Measurements from ENCODE around the gene LST1.

DNA sequence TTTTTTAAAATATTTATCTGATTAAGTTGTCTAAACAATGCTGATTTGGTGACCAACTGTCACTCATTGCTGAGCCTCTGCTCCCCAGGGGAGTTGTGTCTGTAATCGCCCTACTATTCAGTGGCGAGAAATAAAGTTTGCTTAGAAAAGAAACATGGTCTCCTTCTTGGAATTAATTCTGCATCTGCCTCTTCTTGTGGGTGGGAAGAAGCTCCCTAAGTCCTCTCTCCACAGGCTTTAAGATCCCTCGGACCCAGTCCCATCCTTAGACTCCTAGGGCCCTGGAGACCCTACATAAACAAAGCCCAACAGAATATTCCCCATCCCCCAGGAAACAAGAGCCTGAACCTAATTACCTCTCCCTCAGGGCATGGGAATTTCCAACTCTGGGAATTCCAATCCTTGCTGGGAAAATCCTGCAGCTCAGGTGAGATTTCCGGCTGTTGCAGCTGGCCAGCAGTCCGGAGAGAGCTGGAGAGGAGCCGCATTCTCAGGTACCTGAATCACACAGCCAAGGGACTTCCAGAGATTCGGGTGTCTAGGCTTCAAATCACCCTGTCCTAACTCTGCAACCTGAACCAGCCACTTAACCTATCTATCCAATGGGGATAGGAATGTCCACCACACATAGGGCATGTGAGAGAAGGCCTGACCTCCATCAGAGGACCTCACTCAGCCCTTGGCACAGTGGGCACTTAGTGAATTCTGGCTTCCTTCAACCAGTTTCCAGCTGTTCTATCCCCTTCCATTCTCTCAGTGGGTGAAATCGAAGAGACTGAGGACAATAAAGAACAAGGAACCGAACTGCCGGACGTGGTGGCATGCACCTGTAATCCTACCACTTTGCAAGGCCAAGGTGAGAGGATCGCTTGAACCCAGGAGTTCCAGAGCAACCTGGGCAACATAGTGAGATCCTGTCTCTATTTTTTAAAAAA is 7.6 kb upstream of the LST1 start:
- TF ChIP-seq, protein P1, sequence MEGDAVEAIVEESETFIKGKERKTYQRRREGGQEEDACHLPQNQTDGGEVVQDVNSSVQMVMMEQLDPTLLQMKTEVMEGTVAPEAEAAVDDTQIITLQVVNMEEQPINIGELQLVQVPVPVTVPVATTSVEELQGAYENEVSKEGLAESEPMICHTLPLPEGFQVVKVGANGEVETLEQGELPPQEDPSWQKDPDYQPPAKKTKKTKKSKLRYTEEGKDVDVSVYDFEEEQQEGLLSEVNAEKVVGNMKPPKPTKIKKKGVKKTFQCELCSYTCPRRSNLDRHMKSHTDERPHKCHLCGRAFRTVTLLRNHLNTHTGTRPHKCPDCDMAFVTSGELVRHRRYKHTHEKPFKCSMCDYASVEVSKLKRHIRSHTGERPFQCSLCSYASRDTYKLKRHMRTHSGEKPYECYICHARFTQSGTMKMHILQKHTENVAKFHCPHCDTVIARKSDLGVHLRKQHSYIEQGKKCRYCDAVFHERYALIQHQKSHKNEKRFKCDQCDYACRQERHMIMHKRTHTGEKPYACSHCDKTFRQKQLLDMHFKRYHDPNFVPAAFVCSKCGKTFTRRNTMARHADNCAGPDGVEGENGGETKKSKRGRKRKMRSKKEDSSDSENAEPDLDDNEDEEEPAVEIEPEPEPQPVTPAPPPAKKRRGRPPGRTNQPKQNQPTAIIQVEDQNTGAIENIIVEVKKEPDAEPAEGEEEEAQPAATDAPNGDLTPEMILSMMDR (conservative IDR thresholded peaks at IDR 0.05; ENCODE audit: low read length): no peak
- no peak for TF ChIP-seq EZH2phosphoT487 (IDR thresholded peaks at IDR 0.05; ENCODE audit: borderline replicate concordance, low read depth, low read length)

All from OCI-LY7 (cell line).